ENCODE results near the gene PTGIS.

PTGIS gene

GRCh38 chr20:49595346-49595745, 27.4 kb upstream of the PTGIS start:
- TF ChIP-seq, protein P1, sequence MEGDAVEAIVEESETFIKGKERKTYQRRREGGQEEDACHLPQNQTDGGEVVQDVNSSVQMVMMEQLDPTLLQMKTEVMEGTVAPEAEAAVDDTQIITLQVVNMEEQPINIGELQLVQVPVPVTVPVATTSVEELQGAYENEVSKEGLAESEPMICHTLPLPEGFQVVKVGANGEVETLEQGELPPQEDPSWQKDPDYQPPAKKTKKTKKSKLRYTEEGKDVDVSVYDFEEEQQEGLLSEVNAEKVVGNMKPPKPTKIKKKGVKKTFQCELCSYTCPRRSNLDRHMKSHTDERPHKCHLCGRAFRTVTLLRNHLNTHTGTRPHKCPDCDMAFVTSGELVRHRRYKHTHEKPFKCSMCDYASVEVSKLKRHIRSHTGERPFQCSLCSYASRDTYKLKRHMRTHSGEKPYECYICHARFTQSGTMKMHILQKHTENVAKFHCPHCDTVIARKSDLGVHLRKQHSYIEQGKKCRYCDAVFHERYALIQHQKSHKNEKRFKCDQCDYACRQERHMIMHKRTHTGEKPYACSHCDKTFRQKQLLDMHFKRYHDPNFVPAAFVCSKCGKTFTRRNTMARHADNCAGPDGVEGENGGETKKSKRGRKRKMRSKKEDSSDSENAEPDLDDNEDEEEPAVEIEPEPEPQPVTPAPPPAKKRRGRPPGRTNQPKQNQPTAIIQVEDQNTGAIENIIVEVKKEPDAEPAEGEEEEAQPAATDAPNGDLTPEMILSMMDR (IDR thresholded peaks at IDR 0.05; ENCODE audit: low read depth, low read length): no peak
- H3K4me1 ChIP-seq: no peaks in the 10 kb centered on the region
- no peaks in the 10 kb centered on the region for H3K36me3 ChIP-seq
- H3K4me3 ChIP-seq (ENCODE audit: low read depth, low read length): no peak overlapping the region
- no peaks in the 10 kb centered on the region for H3K9me3 ChIP-seq
- DNase-seq: no peak
- no peaks in the 10 kb centered on the region for H3K27me3 ChIP-seq

DNA sequence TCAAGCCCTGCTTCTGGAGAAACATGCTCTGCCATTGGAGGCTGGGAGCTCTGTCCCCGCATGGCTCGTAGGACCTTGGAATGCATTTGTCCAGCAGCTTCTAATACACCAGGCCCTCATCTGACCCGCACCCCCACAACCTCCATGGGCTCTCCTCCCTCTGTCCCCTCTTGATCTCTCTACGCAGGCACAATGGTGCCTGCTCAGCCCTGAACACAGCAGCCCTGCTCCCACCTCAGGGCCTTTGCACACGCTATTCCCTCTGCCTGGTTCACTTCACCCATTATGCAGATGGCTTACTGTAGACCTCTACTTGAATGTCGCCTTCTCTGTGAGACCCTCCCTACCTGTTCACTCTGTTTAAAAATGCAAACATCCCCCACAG, 27.0 kb upstream of the PTGIS start:
- H3K27me3 ChIP-seq: no peaks in the 10 kb centered on the region
- TF ChIP-seq, protein P1 (IDR thresholded peaks at IDR 0.05; ENCODE audit: low read depth, low read length): no peak
- H3K4me1 ChIP-seq: no peaks in the 10 kb centered on the region
- H3K9me3 ChIP-seq: no peaks in the 10 kb centered on the region
- no peak for DNase-seq
- H3K4me3 ChIP-seq (ENCODE audit: low read depth, low read length): no peak overlapping the region
- H3K36me3 ChIP-seq: no peaks in the 10 kb centered on the region

GRCh38 chr20:49594143-49594930, 26.4 kb upstream of the PTGIS start:
- H3K27me3 ChIP-seq: no peaks in the 10 kb centered on the region
- DNase-seq: no peak
- H3K36me3 ChIP-seq: no peaks in the 10 kb centered on the region
- no peaks in the 10 kb centered on the region for H3K4me1 ChIP-seq
- H3K4me3 ChIP-seq (ENCODE audit: low read depth, low read length): no peak overlapping the region
- no peaks in the 10 kb centered on the region for H3K9me3 ChIP-seq
- TF ChIP-seq, protein P1 (IDR thresholded peaks at IDR 0.05; ENCODE audit: low read depth, low read length): no peak

DNA sequence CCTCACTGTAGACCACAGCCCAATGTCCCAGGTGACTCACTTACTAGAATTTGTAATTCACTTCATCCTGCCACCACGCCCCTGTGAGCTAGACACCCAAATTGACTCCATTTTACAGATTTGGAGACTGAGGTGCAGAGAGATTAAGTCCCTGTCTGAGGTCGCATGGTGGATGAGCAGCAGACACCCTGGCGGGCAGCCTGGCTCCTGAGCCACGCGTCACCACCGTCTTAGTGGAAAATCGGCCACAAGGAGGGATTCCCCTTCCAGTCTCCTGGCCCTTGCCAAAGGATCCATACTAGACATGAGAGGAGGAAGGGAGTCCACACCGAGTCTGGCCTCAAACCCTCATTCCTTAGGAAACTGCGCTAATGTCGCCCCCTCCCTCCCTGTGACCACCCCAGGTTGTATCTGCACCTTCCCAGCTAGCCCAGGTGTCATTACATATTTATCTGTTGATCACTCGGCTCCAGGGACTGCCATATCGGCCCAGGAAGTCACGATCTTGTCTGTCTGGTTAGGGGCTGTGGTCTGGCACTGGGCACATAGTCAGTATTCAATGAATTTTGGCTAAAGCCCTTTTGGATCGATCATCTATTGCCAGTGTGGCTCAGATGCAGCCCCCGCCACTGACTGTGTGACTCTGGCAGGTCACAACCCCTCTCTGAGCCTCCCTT, 25.7 kb upstream of the PTGIS start:
- no peak for DNase-seq
- TF ChIP-seq, protein P1 (IDR thresholded peaks at IDR 0.05; ENCODE audit: low read depth, low read length): no peak
- no peaks in the 10 kb centered on the region for H3K27me3 ChIP-seq
- no peak overlapping the region for H3K4me3 ChIP-seq (ENCODE audit: low read depth, low read length)
- H3K36me3 ChIP-seq: no peaks in the 10 kb centered on the region
- no peaks in the 10 kb centered on the region for H3K4me1 ChIP-seq
- H3K9me3 ChIP-seq: no peaks in the 10 kb centered on the region

- H3K9me3 ChIP-seq: no peaks in the 10 kb centered on the region
- H3K4me3 ChIP-seq (ENCODE audit: low read depth, low read length): no peak overlapping the region
- H3K4me1 ChIP-seq: no peaks in the 10 kb centered on the region
- H3K36me3 ChIP-seq: no peaks in the 10 kb centered on the region
- TF ChIP-seq, protein P1 (IDR thresholded peaks at IDR 0.05; ENCODE audit: low read depth, low read length): no peak
- no peaks in the 10 kb centered on the region for H3K27me3 ChIP-seq
- DNase-seq: no peak
Measured at GRCh38 chr20:49592120-49592519, 24.2 kb upstream of the PTGIS start.

Measured in BE2C (cell line).